Activated B cell treated with CpG ODN at 0.5 μM for 24 hours (primary cell): Measurements from ENCODE around the gene RIPOR2. TPM values are rescaled to one million over a fixed set of nuclear protein-coding genes. Genes with fewer than 3 reads are reported as not detected.
"Not testable (repeated sequence)": the region's sequence is repeated elsewhere in the genome, so short reads cannot be mapped to it uniquely, and the experiment has no call there.

Experiments
- ATAC-seq: fragments of 200-7000 bp; cut with Tn5 transposase; one replicate; pipeline ENCODE4 v1.10.0; 2021; ENCODE audit warnings: low read depth, mild to moderate bottlenecking, moderate library complexity
- CTCF ChIA-PET: fragments of 350-600 bp; sonication (Branson Sonifier 250); formaldehyde crosslinking; loops from one replicate; lab custom pipeline; 2021; ENCODE audit warnings: antibody characterized with exemption; lab: Charles Lee
- POLR2A ChIA-PET: fragments of 350-600 bp; sonication (Branson Sonifier 250); formaldehyde crosslinking; loops from one replicate; lab custom pipeline; 2021; ENCODE audit warnings: antibody characterized with exemption; lab: Charles Lee
- DNase-seq: peaks from one replicate; pipeline ENCODE4 v3.0.0; 2022
- H3K27ac Mint-ChIP-seq: one replicate; pipeline ENCODE4 v1.8.0; 2020; ENCODE audit warnings: mixed read lengths
- H3K27me3 Mint-ChIP-seq: one replicate; pipeline ENCODE4 v1.8.0; 2021; ENCODE audit warnings: mixed read lengths
- H3K36me3 Mint-ChIP-seq: one replicate; pipeline ENCODE4 v1.8.0; 2021; ENCODE audit warnings: low read depth, mixed read lengths
- H3K4me1 Mint-ChIP-seq: one replicate; pipeline ENCODE4 v1.8.0; 2021; ENCODE audit warnings: mixed read lengths
- H3K4me3 Mint-ChIP-seq: one replicate; pipeline ENCODE4 v1.8.0; 2020; ENCODE audit warnings: mild to moderate bottlenecking, mixed read lengths
- H3K9me3 Mint-ChIP-seq: one replicate; pipeline ENCODE4 v1.8.0; 2020; ENCODE audit warnings: mixed read lengths
- intact Hi-C: fragments of 100-400 bp; cut with micrococcal nuclease; formaldehyde crosslinking; loops from one replicate; pipeline ENCODE4 v1.15.1; 2024
- total RNA-seq: library from RNA; stranded (reverse); gene quantifications from 2 replicates; pipeline ENCODE4 v1.2.3, GENCODE V29; 2022
- TF ChIP-seq, protein P1 (sequence below): fragments of 200-600 bp; IDR thresholded peaks from one replicate; pipeline ENCODE4 v1.8.0; 2022; ENCODE audit warnings: antibody characterized with exemption, mild to moderate bottlenecking

RIPOR2 gene
- total RNA-seq, 1 donor from 2014 or later: 302 TPM

- TF ChIP-seq, protein P1, sequence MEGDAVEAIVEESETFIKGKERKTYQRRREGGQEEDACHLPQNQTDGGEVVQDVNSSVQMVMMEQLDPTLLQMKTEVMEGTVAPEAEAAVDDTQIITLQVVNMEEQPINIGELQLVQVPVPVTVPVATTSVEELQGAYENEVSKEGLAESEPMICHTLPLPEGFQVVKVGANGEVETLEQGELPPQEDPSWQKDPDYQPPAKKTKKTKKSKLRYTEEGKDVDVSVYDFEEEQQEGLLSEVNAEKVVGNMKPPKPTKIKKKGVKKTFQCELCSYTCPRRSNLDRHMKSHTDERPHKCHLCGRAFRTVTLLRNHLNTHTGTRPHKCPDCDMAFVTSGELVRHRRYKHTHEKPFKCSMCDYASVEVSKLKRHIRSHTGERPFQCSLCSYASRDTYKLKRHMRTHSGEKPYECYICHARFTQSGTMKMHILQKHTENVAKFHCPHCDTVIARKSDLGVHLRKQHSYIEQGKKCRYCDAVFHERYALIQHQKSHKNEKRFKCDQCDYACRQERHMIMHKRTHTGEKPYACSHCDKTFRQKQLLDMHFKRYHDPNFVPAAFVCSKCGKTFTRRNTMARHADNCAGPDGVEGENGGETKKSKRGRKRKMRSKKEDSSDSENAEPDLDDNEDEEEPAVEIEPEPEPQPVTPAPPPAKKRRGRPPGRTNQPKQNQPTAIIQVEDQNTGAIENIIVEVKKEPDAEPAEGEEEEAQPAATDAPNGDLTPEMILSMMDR: no peak
- DNase-seq: no peak
- Mint-ChIP-seq H3K4me3 (peak overlapping the region; percentile 30), H3K9me3 (peaks cover 13% of the 10 kb centered on the region), H3K36me3 (peaks cover 78% of the 10 kb centered on the region), H3K27ac (peak overlapping the region; percentile 94), H3K4me1 (peaks cover 91% of the 10 kb centered on the region), H3K27me3 (no peaks in the 10 kb centered on the region)
- CTCF ChIA-PET: interaction anchor here (0.7 to 4.4 kb wide), 7 partner anchors 9 to 94 kb away, joined by 3 to 25 read pairs (median 8); partner anchors contain the start of gene RIPOR2
- no peak for ATAC-seq
- intact Hi-C loops: loop anchor here (2.0 kb wide), 1 partner anchor 14 kb away; no protein-coding TSS in a partner anchor
- POLR2A ChIA-PET: interaction anchor here (1.4 to 6.4 kb wide), 5 partner anchors 14 to 92 kb away, joined by 5 to 135 read pairs (median 11); partner anchors contain the start of gene RIPOR2
Measured at GRCh38 chr6:24950218-24950941, 14.6 kb upstream of the RIPOR2 start.

DNA sequence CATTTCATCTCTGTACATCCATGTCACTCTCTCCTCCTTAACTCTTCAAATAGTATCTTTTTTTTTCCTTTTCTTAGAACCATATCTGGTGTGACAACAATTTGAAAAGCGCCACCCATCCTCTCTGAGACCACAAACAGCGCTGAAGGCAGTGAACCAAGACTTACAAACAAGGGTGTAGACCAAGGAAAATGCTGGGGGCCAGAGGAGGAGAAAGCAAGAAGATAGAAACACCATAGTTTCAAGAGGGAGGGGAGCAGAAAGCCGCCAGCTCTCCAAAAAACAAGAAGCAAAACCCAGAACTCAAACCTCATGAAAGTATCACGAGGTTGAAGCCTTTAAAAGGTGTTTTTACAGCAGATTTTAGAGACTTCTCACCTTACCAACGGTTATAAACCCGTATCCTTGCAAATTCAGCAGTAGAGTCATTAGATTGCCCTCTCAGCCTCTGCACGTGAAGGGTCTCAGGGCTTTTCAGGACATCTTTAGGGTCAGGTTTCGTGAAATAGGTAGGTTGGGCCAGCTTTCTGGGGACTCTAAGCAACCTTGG, 13.3 kb upstream of the RIPOR2 start:
- DNase-seq: no peak
- intact Hi-C loops: loop anchor here (1.0 to 2.0 kb wide), 3 partner anchors 9 to 26 kb away; no protein-coding TSS in a partner anchor
- ATAC-seq: peak; percentile 80
- Mint-ChIP-seq H3K36me3 (peaks cover 80% of the 10 kb centered on the region), H3K27me3 (no peaks in the 10 kb centered on the region), H3K4me1 (peaks cover 85% of the 10 kb centered on the region), H3K4me3 (peak overlapping the region; percentile 65), H3K27ac (peak overlapping the region; percentile 94), H3K9me3 (peaks cover 22% of the 10 kb centered on the region)
- TF ChIP-seq, protein P1: no peak
- POLR2A ChIA-PET: interaction anchor here (0.6 to 6.4 kb wide), 12 partner anchors 8 to 421 kb away, joined by 3 to 135 read pairs (median 4); partner anchors contain the start of gene RIPOR2
- CTCF ChIA-PET: interaction anchor here (1.5 to 4.4 kb wide), 4 partner anchors 11 to 93 kb away, joined by 7 to 25 read pairs (median 12); partner anchors contain the start of gene RIPOR2

GRCh38 chr6:24948261-24948660, 12.5 kb upstream of the RIPOR2 start:
- intact Hi-C loops: loop anchor here (2.0 kb wide), 1 partner anchor 27 kb away; no protein-coding TSS in a partner anchor
- not testable (repeated sequence) for DNase-seq, ATAC-seq, H3K27me3 Mint-ChIP-seq
- POLR2A ChIA-PET: interaction anchor here (0.7 to 6.4 kb wide), 5 partner anchors 12 to 422 kb away, joined by 3 to 135 read pairs (median 10); partner anchors contain the start of gene RIPOR2
- CTCF ChIA-PET: interaction anchor here (1.3 to 2.0 kb wide), 2 partner anchors 15 to 43 kb away, joined by 3 to 15 read pairs; no protein-coding TSS in a partner anchor
- peaks cover 78% of the 10 kb centered on the region for H3K36me3 Mint-ChIP-seq
- H3K4me1 Mint-ChIP-seq: peaks cover 81% of the 10 kb centered on the region
- peak overlapping the region; percentile 54 for H3K4me3 Mint-ChIP-seq
- peaks cover 22% of the 10 kb centered on the region for H3K9me3 Mint-ChIP-seq
- H3K27ac Mint-ChIP-seq: peak overlapping the region; percentile 94

GRCh38 chr6:24947636-24948035, 11.9 kb upstream of the RIPOR2 start:
- CTCF ChIA-PET: interaction anchor here (1.3 kb wide), 1 partner anchor 14 kb away, joined by 3 read pairs; no protein-coding TSS in a partner anchor
- H3K4me1 Mint-ChIP-seq: peaks cover 81% of the 10 kb centered on the region
- POLR2A ChIA-PET: interaction anchor here (6.4 kb wide), 1 partner anchor 11 kb away, joined by 135 read pairs; the partner anchor contains the start of gene RIPOR2
- peaks cover 22% of the 10 kb centered on the region for H3K9me3 Mint-ChIP-seq
- peak overlapping the region; percentile 54 for H3K4me3 Mint-ChIP-seq
- DNase-seq: no peak
- no peak for ATAC-seq
- intact Hi-C loops: loop anchor here (2.0 kb wide), 1 partner anchor 27 kb away; no protein-coding TSS in a partner anchor
- H3K27me3 Mint-ChIP-seq: no peaks in the 10 kb centered on the region
- peaks cover 78% of the 10 kb centered on the region for H3K36me3 Mint-ChIP-seq
- H3K27ac Mint-ChIP-seq: peak overlapping the region; percentile 94
- TF ChIP-seq, protein P1: no peak

- H3K27ac Mint-ChIP-seq: no peak overlapping the region
- POLR2A ChIA-PET: interaction anchor here (0.6 kb wide), 1 partner anchor 21 kb away, joined by 3 read pairs; no protein-coding TSS in a partner anchor
- no peak overlapping the region for H3K4me3 Mint-ChIP-seq
Measured at GRCh38 chr6:24945054-24945453, 9.3 kb upstream of the RIPOR2 start.

More at GRCh38 chr6:24945054-24945453, 9.3 kb upstream of the RIPOR2 start:
- Mint-ChIP-seq H3K9me3 (peaks cover 22% of the 10 kb centered on the region), H3K27me3 (no peaks in the 10 kb centered on the region), H3K4me1 (peaks cover 80% of the 10 kb centered on the region), H3K36me3 (peaks cover 69% of the 10 kb centered on the region)
- ATAC-seq (no peak), DNase-seq (no peak)
- TF ChIP-seq, protein P1: no peak
- CTCF ChIA-PET: interaction anchor here (2.2 kb wide), 1 partner anchor 46 kb away, joined by 8 read pairs; no protein-coding TSS in a partner anchor
- intact Hi-C loops: no loop called here
